Measurements from ENCODE around the gene GUCA1A. TPM values are rescaled to one million over a fixed set of nuclear protein-coding genes. Genes with fewer than 3 reads are reported as not detected.

Gene GUCA1A
- polyA plus RNA-seq, 12 donors: 0.12 to 0.84 (median 0.15) TPM; not detected in 8

Other genes with a start within 250 kb of the GUCA1A start
- gene CCND3, start 231.6 kb upstream of the GUCA1A start, polyA plus RNA-seq (ENCODE audit: insufficient read length in 12 of 12): 10 to 100 TPM in 11 of 12 donors, not detected in 1; 58.5 to 82.8 (median 68.1) TPM
- 10 to 100 TPM in 11 of 12 donors, not detected in 1; 12.0 to 20.1 (median 14.8) TPM for gene TAF8, start 122.8 kb upstream of the GUCA1A start, polyA plus RNA-seq (ENCODE audit: insufficient read length in 12 of 12)
- gene C6orf132, start 30.7 kb upstream of the GUCA1A start, polyA plus RNA-seq (ENCODE audit: insufficient read length in 12 of 12): 10 to 100 TPM in 1 of 12 donors, 1 to 10 TPM in 3, under 1 TPM in 7, not detected in 1; 0.17 to 11.3 (median 0.53) TPM
- gene GUCA1B, start 21.6 kb downstream of the GUCA1A start, polyA plus RNA-seq (ENCODE audit: insufficient read length in 12 of 12): 1 to 10 TPM in 9 of 12 donors, under 1 TPM in 1, not detected in 2; 0.99 to 4.1 (median 2.3) TPM
- gene MRPS10, start 44.5 kb downstream of the GUCA1A start, polyA plus RNA-seq (ENCODE audit: insufficient read length in 12 of 12): 10 to 100 TPM in 11 of 12 donors, not detected in 1; 29.4 to 46.0 (median 39.0) TPM